D341Med (cell line): ENCODE data around the gene EVL.

Experiments used
- DNase-seq: peaks from one replicate; pipeline ENCODE4 v3.0.0; 2012; ENCODE audit warnings: low spot score

Gene EVL

DNA sequence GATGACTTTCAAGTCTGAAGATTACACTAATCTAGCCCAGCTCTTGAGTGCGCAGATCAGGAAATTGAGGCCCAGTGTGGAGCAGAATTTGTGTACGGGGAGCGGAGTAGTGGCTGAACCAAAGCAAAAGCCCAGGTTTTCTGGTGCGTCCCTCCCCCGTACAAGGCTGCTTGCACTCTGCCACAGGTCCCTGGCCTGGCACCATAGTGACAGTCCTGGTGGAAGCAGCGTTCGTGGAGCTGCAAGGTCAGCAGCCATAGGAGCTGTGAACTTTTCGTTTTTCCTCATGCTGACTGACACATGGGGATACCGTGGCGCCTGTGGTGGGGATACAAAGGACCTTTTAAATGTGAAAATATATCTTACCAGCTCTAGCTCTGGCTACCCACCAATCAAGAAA lies 1.7 kb downstream of the EVL start:
- DNase-seq = no peak

DNA sequence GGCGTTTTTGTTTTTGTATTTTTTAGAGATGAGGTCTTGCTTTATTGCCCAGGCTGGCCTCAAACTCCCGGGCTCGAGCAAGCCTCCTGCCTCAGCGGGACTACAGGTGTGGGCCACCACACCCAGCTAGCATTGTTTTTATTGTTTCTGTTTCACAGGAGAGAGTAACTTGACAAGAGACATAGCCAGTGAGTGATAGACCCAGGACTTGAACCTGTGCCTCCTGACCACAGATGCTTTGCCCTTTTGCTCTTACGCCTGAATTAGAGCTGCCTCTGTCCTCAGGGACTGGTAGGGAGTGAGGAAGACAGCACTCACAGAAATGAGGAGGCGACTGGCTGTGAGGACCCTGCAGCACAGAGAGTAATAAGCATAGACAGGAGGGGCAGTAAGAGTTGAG lies 2.3 kb downstream of the EVL start:
- no peak for DNase-seq

DNA sequence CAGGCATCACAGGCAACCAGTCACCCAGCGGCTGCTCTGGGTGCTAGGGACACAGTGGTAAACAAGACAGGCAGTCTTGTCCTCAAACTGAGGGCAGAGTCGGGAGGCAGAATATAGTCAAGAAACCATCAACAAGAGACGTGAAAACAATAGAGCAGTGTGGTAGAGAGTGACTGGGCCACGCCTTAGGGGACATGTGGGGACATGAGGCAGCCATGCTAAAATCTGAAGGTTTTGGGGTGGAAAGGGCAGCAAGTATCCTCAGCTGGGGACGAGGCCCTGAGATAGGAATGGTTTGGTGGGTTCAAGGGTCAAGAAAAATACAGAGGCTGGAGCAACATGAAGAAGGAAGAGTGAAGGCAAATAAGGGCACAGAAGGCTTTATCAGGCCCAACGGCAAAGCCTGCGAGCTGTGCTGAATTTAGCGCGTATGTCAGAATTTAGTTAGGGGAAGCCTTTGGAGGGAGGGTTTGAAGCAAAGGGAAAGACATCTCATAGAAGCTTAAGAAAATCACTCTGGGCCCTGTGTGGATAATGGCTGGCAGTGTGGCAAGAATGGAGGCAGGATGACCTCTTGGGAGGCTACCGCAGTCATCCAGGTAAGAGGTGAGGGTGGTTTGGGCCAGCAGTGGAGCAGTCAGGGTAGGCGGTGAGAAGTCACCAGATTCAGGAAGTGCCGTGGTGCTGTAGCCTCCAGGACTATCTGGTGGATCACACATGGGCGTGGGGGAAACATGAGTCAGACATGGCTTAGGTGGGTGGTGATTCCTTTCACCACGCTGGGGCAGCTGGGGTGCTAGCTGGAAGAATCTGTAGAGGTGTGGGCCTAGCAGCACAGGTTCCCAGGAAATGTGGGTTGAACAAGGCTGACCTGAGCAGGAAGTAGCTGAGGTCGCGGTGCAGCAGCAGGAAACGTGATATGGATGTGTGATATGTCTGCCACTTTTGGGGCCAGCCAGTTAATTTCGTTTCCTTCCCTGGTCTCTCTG lies 3.0 kb downstream of the EVL start:
- no peak for DNase-seq

DNA sequence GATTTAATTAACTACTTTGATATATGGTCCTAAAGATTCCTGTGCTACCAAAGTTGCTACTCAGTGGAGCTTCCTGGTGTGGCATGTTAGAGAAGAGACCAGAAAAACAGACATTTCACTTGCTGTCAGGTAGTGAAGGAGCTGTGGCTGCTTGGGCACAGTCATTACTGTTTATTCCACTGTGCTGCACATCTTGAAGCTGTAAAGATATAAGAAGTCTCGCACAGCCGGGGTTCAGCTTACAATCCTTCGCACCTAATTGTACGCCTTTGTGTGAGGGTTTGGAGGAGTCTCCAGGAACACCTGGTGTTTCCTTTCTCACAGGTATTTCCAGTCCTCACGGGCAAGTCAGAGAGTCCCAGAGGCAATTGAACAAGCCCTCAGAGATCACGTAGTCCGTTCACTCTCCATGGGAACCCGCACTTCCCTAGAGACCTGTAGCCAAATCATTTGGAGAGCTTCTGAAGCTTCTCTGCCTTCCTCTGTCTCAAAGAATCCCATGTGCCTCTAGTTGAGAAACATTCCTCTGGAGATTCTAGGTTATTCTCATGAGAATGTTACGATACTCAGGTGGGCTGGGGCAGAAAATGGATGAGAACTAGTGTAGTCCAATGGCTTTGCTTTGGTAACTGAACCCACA lies 4.1 kb downstream of the EVL start:
- no peak for DNase-seq

DNA sequence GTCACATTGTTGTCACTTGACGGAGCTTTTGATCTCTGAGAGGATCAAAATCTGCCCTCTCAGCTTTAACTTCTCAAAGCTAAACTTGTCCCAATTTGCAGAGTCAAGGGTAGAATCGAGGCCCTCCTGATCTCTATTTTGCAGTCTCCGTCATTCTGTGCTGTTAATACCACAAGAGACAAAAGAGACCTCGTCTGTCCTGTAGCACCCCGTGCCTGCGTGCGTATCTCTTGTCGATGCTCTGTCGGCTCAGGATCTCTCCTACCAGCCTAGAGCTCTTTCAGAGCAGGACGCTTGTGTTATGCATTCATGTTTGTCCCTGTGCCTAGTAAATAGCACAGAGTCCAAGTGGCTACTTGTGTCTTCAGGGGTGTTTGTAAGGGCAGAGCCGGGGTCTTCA lies 5.1 kb downstream of the EVL start:
- no peak for DNase-seq

DNA sequence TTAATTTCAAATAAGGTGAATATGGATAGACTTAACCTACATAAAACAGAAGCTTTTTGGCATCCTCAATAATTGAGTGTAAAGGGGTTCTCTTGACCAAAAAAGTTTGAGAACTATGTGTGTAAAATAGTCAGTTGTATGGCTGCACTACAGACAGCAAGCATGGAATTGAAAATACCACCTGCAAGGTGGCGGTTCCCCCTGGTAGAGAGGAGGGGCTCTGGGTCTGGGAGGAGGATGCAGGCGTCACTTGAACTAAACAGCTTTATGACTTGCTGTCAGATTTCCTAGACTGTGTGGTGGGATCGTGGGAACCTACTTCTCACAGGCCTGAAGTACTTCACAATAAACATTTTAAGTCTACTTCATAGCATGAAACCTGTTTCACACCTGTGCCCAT lies 6.3 kb downstream of the EVL start:
- no peak for DNase-seq

DNA sequence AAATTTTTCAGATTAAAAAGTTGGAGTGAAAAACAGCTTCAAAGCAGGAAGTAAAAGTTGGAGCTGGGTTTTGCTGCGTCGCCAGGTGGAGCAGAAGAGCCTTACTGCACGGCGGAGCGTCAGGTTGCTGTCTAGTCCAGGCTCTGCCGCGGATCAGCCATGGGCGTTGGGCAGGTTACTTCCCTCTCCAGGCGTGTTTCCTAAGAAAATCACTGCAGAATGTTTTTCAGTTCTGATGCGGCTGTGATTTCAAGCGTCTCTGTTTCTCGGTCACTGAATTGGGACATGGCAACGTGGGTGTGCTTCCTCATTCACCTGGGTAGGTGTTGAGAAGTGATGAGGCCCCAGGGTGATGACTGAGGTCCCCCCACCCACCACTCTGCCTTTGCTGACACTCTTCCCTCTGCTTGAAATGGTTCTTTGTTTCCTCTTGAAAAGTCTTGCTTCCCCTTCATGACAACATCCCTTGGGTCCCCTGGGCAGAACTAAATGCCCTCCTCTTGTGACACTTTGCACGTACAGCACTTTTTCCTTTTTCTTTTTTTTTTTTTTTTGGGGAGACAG lies 7.6 kb downstream of the EVL start:
- DNase-seq = no peak

DNA sequence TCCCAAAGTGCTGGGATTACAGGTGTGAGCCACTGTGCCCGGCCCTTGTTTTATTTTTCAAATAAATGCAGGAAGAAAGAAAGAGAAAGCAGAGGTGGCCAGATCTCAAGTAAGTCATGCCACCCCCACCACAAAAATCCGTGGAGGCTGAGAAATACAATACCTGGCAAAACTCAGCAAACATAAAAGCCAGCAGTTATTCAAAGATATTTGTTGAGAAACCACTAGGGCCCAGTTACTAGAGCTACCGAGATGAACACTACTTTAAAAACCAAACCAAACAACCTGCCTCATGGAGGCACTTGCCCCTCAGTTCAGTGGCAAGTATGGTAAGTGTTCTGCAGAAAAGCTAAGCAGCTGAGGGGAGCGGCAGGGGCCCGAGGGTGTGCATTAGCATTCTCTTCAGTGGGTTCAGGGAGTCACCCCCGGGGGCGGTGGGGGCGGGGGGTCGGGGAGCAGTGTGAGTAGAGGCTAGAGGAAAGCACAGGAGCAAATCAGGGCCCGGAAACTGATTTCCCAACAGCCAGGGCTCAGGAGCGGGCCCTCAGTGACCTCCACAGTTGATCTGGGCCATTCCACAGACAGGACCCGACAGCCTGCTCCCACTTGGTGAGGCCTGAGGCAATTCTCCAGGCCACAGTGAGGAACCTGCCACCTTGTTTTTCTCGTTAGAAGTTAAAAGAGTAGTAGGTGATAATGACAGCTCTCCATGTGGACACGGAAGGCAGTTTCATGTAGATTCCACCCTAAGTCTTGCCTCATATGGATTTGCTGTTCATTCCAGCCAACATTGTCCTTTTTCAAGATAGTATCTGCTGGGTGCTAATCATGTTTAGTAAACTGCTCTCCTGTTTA lies 8.6 kb downstream of the EVL start:
- no peak for DNase-seq

DNA sequence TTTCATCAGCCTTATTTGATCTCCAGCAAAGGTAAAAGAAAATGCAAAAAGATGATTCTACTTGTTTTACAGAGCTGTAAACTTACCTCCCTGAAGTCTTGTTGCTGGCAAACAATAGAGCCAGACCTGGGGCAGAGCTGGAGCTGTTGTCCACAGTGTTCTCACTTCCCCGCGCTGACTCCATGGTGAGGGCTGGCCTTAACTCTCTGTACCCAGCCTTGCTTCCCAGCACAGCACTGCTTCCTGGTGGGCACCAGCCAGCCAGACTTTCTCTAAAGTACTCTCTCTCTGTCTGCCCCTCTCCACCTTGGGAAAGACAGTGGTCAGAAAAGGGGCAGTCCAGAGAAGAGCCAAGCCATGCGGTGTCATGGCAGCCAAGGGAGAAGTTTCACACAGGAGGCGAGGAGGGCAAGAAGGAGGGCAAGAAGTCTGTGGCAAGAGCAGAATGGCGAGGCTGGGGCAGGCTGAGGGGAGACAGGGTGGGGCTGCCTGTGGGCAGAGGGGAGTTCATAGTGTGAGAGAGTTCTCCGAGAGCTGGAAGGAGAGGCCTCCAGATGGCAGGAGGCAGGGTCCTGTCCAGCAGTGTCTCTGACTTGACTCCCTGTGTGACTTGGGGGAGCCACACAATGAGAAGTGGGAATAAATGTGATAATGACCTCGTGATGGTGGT lies 9.3 kb downstream of the EVL start:
- no peak for DNase-seq

DNA sequence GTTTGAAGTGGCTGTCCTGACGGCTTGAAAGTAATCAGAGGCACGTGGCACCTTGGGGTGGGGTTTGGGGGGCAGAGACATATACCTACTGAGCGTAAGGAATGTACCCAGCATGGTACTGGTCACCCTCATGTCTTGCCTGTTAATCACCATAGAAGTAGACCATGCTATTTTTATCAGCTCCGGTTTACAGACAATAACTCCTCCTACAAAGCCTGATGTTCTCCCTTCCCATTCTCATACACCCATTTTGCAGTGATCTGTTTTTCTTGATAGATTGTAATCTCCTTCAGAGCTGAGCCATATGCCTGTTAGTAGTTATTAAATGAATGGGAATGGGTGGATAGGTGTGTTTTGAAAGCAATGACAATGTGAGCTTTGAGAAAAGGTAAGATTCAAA lies 10.5 kb downstream of the EVL start:
- DNase-seq = no peak

DNA sequence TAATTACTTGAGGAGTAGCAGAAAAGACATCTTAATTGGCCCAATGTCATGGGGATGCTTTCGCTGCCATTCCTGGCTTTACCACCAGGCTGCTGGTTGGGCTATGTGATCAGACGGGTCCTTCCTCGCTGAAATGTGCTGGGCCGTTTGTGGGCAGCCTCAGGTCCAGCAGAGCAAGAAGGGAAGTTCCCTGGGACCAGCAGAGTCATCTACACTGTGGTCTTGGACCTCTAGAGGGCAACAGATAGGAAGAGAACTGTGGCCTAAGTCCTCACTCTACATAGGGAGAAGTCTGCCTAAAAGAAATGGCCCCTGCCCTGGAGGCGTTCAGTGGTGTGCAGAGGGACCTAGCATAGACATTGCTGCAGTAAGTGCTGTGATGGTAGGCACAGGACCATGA lies 10.9 kb downstream of the EVL start:
- DNase-seq = no peak

DNA sequence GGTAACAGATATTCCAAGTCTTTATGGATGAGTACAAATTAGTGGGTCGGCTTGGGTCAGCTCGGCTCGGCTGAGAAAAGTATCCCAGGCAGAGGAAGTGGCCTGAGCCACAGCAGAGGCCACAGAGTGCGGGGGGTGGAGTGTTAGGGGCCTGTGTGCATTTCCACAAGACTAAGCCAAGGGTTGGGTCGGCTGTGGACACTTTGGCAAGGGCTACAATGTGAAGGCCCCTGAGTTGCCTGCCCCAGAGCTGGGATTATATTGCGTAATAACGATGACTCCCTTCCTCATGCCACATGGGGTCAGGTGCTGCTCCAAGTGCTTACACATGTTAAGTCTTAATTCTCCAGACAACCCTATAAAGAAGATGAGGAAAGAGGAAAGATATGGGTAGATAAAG lies 11.4 kb downstream of the EVL start:
- DNase-seq = no peak

DNA sequence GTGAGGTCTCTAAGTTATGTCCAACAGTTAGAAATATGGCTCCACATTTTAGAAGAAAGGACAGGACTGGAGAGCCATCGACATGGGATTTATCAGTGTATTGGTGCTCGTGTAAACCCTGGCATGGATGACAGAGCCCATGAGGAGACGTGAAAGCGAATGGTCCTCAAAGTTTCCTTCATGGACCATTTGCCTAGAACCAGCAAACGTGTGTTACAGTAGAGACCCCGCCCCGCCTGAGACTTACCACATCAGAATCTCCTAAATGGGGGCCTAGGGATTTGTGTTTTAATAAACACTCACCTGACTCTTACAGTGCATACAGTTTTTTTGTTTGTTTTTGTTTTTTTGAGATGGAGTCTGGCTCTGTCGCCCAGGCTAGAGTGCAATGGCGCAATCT lies 12.2 kb downstream of the EVL start:
- no peak for DNase-seq

DNA sequence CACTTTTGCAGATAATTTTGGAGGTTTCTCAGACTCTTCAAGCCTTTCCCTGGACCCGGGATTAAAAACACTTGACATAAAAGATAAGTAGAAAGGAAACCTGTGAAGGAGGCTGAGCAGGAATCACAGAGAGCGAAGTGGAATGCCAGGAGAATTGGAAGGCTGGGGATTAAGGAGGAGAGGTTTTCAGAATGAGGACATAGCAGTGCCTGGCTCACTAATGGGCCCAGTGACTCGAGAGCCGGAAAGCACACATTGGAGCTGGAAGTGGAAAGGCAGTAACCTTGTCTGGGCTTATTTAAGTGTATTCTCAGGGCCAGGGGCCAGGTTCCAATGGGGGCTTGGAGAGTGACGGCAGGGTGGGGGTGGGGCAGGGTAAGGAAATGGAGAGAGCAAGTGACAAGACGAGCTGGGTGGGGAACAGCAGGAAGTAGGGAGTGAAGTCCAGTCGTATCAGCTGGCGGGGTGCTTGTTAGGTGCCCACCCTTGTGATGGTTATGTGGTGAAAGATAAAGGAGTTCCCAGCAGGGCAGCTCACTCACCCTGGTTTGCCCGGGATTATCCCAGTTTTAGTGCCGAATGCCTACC lies 13.1 kb downstream of the EVL start:
- DNase-seq = no peak

DNA sequence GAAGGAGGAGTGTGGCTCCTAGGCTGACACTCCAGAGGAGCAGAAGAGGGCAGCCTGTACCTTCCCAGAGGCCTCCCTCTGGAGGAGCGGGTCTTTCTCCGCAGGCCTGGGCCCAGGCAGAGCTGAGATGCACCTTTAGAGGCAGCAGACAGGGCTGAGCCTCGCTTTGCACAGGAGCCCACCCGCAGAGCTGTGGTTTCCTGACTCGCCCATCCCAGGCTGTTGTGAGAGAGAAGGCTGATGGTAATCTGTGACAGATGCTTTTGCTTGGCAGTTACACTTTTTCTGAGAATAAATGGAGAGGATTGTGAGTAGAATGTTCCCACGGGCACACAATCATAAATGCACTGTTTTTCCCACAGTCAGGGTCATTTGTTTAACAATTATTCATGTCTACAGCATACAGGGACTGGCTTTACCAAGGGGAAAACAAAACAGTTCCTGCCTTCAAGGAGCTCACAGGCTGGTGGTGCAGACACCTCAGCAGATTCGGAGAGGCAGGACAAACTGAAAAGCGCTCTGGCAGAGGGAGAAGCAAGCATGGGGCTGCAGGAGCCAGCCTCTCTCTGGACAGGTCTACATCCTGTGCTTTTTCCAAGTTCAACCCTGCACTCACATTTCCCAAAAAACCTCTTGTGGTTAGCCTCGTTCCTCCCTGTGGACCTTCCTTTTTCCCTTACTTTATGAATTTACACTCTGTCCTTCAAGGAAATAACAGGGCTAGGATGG lies 13.9 kb downstream of the EVL start:
- peak; percentile 47 for DNase-seq

DNA sequence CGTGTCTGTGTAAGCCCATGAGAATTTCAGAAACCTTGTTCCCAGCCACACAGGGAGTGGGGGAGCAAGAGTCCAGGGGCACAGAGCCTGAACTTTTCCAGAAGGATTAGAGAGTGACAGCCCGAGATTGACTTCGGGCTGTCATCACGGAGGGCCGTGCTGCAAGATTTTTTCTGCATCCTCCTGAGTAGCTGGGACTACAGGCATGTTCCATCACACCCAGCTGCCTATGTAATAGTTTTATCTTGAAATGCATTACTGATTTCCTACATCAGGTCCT lies 14.4 kb downstream of the EVL start:
- no peak for DNase-seq

DNA sequence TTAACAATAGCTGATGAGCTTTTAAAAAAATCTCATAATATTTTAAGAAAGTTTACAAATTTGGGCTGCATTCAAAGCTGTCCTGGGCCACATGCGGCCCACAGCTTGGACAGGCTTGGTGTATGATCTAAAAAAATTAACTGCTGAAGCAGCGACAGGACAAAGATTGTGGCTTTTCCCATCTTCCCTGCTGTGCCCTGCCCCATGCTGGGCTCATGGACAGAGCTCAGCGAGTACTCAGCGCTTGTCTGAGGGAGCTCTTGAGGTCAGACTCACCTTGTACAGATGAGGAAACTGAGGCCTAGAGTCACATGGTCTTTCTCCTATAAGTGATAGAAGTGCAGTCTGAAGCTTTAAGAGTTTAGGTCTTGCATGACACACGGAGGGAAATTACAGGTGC lies 15.0 kb downstream of the EVL start:
- no peak for DNase-seq

DNA sequence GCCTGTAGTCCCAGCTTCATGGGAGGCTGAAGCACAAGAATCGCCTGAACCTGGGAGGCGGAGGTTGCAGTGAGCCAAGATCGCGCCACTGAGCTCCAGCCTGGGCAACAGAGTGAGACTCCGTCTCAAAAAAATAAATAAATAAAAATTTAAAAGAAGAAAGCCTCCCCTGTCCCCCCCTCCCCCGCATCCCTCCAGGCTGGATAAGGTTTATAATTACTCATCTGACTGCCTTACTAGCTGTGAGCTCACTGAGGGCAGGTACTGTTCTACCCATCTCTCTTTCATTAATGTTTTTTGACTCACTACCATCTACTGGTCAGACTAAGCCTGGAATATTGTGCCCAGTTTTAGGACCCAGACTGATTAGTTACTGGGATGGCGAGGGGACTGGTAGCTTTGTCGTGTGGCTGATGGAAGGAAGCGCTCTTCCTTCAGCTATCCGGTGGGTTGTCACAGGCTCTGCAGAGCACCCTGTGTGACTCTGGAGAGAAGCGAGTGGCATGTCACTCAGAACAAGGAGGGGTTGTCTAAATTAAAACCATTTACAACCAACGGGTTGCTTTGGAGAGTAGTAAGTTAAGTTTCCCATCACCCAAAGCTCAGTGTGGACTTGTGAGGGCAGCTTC lies 16.9 kb downstream of the EVL start:
- no peak for DNase-seq

DNA sequence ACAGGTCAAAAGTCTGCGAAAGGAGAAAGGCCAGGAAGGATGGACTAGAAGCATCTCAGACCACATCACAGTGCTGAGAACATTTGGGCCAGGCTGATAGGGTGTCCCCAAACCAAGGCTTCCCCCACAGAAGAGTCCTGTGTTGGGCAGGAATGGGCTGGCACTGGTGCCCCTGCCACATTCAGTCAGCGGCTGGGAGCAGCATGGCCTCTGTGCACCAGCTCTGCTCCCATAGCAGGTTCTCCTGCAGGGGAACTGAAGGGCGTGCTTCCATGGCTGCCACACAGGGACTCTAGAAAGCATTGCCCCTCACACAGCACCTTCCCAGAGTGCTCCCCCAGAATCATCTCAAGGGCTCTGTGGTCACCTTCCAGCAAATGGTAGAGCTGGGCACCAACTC lies 17.5 kb downstream of the EVL start:
- DNase-seq = no peak

DNA sequence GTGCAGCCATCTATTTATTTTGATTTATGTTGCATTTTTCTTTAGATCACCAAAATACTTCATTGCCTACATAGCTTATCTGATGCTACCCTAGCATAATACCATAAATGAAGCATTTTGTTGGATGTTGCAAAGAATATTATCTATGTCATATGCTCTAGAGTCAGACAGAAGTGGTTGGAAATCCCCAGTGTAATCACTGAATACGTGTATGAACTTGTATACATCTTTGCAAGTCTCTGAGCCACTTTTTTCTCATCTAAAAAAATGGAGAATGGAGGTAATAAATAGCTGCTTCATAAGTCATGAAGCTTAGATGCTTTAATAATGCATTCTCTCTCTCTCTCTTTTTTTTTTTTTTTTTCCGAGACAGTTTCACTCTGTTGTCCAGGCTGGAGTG lies 18.5 kb downstream of the EVL start:
- no peak for DNase-seq

DNA sequence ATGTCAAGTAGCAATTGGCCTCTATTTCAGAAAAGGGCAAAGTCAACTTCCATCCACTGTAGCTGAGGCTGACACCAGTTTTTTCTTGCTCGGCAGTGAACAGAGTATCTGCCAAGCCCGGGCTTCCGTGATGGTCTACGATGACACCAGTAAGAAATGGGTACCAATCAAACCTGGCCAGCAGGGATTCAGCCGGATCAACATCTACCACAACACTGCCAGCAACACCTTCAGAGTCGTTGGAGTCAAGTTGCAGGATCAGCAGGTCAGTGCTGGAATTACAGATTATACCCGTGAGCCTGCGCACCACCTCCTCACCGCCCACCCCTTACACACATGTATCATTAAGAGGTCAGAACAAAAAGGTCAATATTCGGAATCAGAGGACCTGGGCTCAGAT lies 19.4 kb downstream of the EVL start:
- DNase-seq = no peak
